IPS DF 4.7 (cell line): ENCODE measurements around the gene CDK5.

ENCODE experiments used
- DNase-seq: peaks from one replicate; pipeline ENCODE4 v3.0.0-alpha.2; 2013; ENCODE audit warnings: low spot score; ENCODE audit errors: extremely low read depth

Gene CDK5

DNA sequence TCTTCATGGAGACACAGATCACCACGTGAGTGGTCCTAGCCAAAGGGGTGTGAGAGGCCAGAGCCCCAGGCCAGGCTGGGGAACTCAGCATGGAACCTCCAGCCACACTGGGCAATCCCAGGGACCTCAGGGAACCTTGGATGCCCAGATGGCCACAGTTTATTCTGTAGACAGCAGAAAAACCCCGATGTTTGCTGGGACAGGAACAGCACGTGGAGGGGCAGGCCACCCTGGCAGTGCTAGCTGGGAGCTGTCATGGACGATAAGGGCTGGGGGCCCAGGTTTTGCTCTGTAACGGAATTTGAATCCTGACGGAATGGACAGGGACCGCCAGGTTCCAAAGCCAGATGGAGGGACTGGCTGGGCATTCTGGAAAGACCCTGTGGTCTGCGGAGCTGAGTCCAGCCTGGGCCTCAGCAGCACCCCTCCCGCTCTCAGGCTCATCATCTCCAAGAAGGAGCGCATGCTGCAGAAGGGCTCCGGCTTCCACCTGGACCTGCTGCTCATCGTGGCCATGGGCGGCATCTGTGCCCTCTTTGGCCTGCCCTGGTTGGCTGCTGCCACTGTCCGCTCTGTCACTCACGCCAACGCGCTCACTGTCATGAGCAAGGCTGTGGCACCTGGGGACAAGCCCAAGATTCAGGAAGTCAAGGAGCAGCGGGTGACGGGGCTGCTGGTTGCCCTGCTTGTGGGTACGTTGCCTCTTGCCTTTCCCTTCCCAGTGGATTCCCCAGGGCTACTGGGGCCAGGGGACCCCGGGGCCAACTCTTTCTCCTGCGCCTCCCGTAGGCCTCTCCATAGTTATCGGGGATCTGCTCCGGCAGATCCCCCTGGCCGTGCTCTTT lies 17.3 kb upstream of the CDK5 start:
- no peak for DNase-seq

DNA sequence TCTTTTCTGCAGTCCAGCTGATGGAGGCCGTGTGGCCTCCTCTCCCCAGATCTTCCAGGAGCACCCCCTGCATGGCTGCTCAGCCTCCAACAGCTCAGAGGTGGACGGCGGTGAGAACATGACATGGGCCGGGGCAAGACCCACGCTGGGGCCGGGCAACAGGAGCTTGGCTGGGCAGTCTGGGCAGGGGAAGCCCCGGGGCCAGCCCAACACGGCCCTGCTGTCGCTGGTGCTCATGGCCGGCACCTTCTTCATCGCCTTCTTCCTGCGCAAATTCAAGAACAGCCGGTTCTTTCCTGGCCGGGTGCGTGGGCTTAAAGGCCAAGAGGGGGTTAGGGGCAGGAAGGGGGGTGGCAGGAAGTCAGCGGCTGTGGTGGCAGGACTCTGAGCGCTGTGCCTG lies 16.3 kb upstream of the CDK5 start:
- DNase-seq, result no peak

DNA sequence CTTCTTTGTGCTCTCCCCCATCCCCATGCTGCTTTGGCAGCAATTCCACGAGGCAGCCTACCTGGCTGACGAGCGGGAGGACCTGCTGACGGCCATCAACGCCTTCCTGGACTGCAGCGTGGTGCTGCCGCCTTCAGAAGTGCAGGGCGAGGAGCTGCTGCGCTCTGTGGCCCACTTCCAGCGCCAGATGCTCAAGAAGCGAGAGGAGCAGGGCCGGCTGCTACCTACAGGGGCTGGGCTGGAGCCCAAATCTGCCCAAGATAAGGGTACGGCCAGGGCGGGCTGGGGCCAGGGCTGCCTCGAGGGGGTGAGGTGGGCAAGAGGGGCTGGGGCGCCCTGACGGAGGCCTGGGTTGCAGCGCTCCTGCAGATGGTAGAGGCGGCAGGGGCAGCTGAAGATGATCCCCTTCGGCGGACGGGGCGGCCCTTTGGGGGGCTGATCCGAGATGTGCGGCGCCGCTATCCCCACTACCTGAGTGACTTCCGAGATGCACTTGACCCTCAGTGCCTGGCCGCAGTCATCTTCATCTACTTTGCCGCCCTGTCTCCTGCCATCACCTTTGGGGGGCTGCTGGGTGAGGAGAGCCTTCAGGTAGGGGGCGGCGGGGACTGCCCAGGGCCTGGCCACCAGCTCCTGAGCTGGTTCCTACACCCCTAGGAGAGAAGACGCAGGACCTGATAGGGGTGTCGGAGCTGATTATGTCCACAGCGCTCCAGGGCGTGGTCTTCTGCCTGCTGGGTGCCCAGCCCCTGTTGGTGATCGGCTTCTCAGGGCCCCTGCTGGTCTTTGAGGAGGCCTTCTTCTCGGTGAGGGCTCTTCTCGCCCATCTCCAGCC lies 13.6 kb upstream of the CDK5 start:
- no peak for DNase-seq

DNA sequence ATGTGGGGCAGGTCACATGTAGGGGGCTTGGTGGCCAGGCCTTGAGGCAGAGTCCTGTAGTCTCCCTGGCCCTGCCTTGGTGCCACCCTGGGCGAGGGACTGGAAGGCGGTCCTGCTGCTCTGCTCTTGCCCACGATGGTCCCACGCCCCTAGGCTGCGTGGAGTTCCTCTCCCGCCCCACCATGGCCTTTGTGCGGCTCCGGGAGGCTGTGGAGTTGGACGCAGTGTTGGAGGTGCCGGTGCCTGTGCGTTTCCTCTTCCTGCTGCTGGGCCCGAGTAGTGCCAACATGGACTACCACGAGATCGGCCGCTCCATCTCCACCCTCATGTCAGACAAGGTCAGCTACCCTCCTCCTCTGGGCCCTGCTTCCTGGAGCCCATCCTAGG lies 12.9 kb upstream of the CDK5 start:
- no peak for DNase-seq

DNA sequence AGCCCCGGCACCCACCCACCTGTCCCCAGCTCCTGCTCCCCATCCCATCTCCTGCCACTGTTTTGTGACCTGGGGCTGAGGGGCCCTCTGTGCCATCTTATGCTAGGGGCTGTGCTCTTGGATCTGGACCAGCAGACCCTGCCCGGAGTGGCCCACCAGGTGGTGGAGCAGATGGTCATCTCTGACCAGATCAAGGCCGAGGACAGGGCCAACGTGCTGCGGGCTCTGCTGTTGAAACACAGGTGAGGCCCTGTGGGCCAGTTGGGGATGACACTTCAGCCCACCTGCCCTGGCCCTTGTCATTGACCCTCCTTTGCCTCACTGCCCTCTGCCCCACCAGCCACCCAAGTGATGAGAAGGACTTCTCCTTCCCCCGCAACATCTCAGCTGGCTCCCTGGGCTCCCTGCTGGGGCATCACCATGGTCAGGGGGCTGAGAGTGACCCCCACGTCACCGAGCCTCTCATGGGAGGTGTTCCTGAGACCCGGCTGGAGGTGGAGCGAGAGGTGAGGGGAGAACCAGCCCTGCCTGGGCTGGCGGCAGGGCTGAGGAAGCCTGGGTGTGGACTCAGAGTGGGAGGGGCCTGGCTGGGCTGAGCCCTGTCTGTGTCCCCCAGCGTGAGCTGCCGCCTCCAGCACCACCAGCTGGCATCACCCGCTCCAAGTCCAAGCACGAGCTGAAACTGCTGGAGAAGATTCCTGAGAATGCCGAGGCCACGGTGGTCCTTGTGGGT lies 12.3 kb upstream of the CDK5 start:
- no peak for DNase-seq

DNA sequence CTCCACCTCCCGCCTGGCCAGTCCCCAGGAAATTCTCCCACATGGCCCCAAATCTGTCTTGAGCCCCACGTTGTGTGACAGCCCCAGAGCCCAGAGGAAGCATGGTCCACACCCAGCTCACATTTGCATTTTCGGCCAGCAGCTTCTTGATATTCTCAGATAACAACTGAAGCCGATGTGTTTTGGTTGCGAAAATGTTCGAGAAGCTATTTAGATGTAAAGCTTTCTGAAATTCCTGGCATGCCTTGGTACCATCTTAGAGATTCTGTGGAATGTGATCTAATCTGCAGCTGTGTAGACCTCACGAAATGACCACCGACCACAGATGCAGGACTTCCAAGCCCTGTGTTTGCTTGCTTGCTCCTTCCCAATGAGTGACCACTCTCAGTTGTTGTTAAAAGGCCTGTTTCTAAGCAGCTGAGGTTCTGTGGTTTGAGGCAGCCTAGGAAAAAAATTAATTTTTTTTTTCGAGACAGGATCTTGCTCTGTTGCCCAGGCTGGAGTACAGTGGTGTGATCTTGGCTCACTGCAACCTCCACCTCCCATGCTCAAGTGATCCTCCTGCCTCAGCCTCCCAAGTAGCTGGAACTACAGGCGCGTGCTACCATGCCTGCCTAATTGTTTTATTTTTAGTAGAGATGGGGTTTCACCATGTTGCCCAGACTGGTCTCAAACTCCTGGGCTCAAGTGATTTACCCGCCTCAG lies 10.5 kb upstream of the CDK5 start:
- DNase-seq, result no peak

DNA sequence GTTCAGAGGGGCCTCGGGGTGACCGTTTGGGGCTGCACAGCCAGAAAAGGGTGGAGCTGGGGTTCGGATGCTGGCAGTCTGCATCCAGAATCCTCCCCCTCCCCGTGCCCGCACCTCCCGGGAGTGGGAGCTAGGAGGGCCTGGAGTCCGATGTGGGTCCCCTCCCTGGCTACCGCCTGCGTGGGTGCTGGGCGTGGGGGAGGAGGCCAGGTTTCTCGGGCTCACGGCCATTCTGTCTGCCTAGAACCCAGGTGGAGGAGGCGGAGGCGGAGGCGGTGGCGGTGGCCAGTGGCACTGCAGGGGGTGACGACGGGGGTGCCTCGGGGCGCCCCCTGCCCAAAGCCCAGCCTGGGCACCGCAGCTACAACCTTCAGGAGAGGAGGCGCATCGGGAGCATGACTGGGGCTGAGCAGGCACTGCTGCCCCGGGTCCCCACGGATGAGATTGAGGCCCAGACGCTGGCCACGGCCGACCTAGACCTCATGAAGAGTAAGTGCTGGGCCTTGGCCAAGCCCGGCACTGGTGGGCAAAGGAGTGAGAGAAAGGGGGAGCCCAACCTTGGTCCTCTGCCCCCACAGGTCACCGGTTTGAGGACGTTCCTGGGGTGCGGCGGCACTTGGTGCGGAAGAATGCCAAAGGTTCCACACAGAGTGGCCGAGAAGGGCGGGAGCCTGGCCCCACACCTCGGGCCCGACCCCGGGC lies 8.7 kb upstream of the CDK5 start:
- no peak for DNase-seq

DNA sequence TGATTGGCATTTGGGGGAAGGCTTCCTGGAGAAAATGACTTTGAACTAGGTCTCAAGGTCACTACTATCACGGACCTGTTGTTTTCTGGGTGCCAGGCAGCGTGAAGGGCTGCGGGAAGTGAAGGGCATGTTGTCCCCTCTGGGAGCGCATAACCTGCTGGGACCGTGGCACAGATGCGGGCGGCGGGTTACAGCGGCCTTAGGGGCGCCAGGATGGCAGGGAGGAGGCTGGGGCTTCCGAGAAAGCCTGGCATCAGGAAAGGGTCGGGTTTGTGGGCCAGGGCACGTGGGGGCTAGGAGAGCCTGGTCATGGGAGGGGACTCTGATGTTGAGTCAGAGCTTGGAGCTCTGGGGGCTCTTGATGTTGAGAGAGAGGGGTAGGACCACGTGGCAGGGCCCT lies 7.8 kb upstream of the CDK5 start:
- no peak for DNase-seq

DNA sequence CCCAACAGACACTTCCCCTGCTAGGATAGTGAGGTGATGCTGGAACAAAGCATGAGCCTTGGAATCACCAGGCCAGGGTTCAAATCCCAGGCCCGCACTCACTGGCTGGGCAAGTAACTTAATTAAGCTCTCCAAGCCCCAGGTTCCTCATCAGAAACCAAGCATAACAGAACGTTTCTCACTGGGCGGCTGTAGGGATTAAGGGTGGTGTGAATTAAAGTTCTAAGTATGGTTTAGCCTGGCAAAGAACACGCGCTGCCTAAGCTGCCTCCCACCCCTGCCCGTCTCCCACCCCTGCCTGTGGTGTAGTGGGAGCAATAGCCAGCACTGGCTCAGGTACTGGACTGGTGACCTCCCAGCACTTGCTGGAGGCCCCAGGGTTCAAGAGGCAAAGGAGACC lies 7.3 kb upstream of the CDK5 start:
- no peak for DNase-seq

DNA sequence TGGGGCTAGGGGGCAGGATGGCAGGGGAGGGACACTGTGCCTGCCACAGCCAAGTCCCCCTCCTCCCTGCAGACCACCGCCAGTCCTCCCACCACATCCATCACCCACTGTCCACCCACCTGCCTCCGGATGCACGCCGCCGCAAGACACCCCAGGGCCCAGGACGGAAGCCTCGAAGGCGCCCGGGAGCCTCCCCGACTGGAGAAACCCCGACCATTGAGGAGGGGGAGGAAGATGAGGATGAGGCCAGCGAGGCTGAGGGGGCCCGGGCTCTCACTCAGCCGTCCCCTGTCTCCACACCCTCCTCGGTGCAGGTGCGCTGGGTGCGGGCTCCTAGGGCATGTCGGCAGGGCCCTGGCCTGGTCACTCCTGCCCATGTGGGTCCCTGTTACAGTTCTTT lies 6.8 kb upstream of the CDK5 start:
- DNase-seq, result no peak

DNA sequence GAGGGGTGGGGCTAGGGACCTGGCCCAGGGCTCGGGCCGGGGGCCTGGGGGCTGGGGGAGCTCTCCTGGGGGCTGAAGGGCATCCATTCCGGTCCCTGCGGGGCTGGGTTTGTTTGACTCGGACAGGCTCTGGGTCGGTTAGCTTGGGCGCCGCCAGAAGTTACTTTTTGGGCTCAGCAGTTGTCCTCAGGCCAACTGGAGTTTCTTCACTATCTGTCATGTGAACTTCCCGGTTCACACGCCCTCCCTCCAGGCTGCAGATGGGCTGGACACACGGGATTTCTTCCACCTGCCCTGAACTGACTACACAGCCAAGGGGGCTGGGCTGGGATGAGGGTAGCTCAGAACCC lies 5.5 kb upstream of the CDK5 start:
- no peak for DNase-seq

DNA sequence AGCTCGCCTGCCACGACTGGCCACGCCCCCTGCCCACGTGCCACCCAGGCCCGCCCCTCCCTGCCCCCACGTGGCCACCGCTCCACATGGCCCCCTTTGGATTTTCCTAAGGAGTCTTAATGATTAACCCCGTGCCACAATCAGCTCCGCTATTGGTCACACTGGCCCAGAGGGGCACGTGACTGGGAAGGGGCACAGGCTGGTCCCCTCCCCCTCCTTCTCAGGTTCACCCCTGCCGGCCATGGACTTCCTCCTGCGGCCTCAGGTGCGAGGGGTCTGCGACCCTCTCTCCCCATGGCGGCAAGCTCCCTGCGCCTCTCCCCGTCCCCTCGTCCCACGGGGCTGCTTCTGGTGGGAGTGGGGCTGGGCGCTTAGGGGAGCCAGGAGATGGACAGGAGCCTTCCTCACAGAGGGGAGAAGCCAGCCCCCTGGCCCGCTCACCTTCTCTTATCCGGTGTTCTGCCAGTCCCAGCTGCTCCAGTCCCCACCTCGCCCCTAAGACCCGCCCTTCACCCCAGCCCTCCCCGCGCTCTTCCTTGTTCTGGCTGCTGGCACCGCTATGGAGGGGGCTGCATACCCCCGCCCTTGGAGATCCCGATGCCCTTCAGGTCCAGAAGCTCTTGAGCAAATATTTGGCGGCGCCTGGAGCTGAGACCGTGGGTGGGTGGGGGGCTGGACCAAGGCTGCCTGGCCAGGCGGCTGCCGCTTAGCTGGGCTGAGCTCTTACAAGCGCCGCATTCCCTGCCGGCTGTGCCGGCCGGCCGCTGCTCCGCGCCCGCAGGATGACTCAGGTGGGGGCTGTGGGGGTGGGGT lies 4.9 kb upstream of the CDK5 start:
- no peak for DNase-seq

DNA sequence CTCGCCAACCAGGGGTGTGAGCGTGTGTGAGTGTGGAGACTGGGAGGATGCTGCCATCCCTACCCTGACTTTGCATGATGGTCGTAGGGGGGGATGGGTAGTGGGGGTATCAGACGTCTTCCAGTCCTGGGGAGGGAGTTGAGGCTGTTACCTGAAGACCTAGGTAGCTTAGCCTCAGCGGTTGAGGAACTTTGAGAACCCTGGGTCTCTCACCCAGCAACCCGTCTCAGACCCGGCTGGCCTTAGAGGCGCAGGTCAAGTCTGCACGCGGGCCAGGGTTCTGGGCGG lies 4.4 kb upstream of the CDK5 start:
- no peak for DNase-seq

DNA sequence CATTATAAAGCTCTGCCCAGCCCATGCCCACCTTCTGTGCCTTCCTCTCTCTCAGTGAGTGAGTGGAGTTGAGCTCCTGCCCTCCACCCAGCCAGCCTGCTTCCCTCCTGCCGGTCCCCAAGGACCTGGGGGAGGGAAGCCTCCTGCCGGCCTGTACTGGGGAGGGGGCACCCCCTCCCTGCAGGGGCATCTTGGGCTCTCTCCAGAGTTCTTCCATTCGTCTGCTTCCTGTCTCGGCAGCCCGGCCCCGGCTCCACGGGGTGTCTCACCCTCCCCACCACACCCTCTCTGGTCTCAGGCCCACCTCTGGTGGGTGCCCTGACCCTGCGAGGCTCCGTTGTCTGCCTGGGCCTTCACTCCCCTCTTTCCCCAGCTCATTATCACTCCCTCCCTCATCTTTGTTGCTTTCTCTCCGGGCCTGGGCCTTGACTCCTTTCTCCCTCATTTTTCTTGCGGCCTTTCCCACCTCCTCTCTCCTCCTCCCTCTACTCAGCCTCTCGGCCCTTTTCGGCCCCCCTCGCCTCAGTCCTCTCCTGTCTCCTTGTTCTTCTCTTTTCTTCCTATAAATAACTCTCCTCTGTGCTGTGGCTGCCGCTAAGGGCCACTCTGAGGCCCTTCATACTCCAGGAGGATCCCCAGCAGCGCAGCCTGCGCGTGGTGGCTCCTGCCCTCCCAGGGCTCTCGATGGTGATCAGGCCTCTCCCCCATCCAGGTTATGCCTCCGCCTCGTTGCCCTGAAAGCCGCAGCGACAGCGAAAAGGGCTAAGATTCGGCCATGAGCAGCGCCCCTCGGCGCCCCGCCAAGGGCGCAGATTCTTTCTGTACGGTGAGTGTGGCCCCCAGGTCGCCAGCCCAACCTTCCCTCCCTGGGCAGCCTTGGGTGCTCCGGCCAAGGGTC lies 3.8 kb upstream of the CDK5 start:
- DNase-seq, result no peak

DNA sequence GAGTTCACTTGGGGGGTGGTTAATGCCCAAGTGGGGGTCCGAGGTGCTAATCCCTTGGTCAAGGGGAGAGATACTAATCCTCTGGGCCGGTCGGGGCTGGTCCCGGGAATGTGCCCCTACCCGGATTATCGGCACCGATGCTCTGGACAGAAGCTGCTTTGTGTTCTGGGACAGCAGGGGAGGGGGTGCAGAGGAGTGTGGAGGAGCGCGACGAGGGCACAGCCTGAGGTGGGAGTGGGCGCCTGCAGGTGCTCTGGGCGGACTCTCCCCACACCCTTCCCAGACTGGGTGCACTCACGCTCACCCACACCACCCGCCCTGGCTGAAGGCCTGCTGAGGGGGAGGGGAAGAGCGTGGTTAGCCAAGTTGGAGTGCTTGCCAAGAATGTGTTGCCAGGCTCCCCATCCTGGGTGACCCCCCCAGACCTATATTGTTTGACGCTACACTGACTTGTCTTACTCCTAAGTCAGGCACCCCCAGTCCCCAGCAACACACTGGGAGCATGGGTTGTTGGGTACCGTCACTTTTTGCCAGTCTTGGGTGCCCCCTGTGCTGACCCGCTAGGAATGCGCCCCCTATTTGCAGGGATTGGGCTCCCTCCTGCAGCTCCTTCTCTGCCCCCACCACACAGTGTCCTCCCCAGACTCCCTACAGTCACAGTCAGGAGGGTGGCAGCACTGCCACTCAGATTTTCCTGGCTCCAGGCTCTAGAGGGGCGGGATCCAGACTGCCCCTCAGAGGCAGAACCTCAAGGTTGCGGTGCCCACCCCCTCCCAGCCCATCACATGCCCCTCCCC lies 2.9 kb upstream of the CDK5 start:
- DNase-seq, result no peak

DNA sequence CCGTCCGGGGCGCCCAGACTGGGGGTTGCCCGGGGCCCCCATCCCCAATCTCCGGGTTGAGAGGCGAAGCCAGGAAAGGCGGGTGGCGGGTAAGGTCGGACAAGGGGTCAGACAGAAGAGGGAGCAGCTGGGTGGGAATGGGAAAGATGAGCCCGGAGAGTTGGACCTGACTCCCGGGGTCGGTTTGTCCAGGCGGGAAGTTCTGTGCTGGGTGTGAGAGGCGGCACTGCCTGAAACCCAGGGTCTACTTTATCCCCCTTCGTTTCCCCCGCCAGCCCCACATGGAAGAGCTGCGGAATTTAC lies 2.4 kb upstream of the CDK5 start:
- no peak for DNase-seq

DNA sequence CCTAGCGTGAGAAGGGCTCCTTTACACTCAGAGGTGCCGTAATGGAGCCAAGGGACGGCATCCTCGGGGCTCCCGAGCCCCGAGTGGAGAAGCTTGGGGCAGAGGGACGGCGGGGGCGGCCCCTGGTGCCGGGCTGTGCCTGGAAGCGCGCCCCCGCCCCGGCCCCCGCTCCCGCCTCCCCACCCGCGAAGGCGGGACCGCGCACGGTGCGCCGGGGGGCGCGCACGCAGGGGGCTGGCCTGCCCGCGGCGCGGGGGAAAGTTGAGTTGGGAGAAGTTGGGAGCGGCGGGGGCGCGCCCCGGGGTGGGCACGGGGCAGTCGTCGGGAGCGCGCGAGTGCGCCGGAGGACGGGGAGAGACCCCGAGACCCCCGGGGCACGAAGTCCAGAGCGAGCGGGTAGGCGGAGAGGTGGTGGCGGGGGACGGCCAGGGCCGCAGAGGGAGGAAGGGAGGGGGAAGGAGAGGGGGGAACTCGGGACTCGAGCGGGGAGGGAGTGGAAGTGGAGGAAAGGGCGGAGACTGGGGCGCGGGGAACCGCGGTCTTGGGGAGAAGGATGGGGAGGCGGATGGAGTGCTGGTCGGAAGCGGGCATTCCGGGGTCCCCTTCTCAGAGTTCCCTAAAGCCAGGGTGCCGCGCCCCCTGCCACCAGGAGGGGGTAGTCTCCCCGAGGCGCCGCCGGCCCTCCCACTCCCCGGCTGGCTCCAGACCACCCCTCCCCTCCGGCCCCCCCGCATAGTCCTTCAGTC lies 1.8 kb upstream of the CDK5 start, which contains the start of gene SLC4A2:
SLC4A2 (plus strand) TSS at position 223 of the 746 bp plus-strand sequence. CDS start 2,399 bp downstream, outside the sequence.
- no peak for DNase-seq
